ENCODE results near the gene NFXL1.
"Not testable (repeated sequence)": the region's sequence is repeated elsewhere in the genome, so short reads cannot be mapped to it uniquely, and the experiment has no call there.

Gene NFXL1

GRCh38 chr4:47914220-47914925, at the start of gene NFXL1:
NFXL1 (minus strand) TSS chr4:47914583; CDS start chr4:47914203, 380 bp downstream.
- peak; percentile 95 for DNase-seq (ENCODE audit: low read depth)

GRCh38 chr4:47954677-47955076, 40.3 kb upstream of the NFXL1 start:
- no peak for DNase-seq (ENCODE audit: low read depth)

GRCh38 chr4:47954245-47954644, 39.9 kb upstream of the NFXL1 start:
- no peak for DNase-seq (ENCODE audit: low read depth)

GRCh38 chr4:47945930-47946726, 31.7 kb upstream of the NFXL1 start:
- DNase-seq (ENCODE audit: low read depth) = no peak

GRCh38 chr4:47942081-47942819, 27.9 kb upstream of the NFXL1 start:
- no peak for DNase-seq (ENCODE audit: low read depth)

GRCh38 chr4:47939456-47939855, 25.1 kb upstream of the NFXL1 start:
- DNase-seq (ENCODE audit: low read depth) = no peak

GRCh38 chr4:47936336-47936735, 22.0 kb upstream of the NFXL1 start:
- DNase-seq (ENCODE audit: low read depth) = no peak

- DNase-seq (ENCODE audit: low read depth) = no peak
Measured at GRCh38 chr4:47933840-47934239, 19.5 kb upstream of the NFXL1 start.

- no peak for DNase-seq (ENCODE audit: low read depth)
Measured at GRCh38 chr4:47930971-47931804, 16.8 kb upstream of the NFXL1 start.

GRCh38 chr4:47929682-47930201, 15.4 kb upstream of the NFXL1 start:
- no peak for DNase-seq (ENCODE audit: low read depth)

- DNase-seq (ENCODE audit: low read depth) = peak; percentile 48
Measured at GRCh38 chr4:47926667-47927258, 12.4 kb upstream of the NFXL1 start.

- not testable (repeated sequence) for DNase-seq (ENCODE audit: low read depth)
Measured at GRCh38 chr4:47923261-47923608, 8.9 kb upstream of the NFXL1 start.

GRCh38 chr4:47922436-47923260, 8.3 kb upstream of the NFXL1 start:
- not testable (repeated sequence) for DNase-seq (ENCODE audit: low read depth)

- DNase-seq (ENCODE audit: low read depth) = not testable (repeated sequence)
Measured at GRCh38 chr4:47917163-47917562, 2.8 kb upstream of the NFXL1 start.

GRCh38 chr4:47915378-47915777, 995 bp upstream of the NFXL1 start:
- no peak for DNase-seq (ENCODE audit: low read depth)

GRCh38 chr4:47914926-47915237, 499 bp upstream of the NFXL1 start:
- no peak for DNase-seq (ENCODE audit: low read depth)

- DNase-seq (ENCODE audit: low read depth) = peak; percentile 21
Measured at GRCh38 chr4:47913861-47914219, 543 bp downstream of the NFXL1 start.

GRCh38 chr4:47913330-47913729, 1.1 kb downstream of the NFXL1 start:
- DNase-seq (ENCODE audit: low read depth) = no peak

GRCh38 chr4:47907089-47907646, 7.2 kb downstream of the NFXL1 start:
- DNase-seq (ENCODE audit: low read depth) = no peak

GRCh38 chr4:47899639-47900038, 14.7 kb downstream of the NFXL1 start:
- no peak for DNase-seq (ENCODE audit: low read depth)

All from activated T-cell treated with anti-CD3 and anti-CD28 coated beads for 24 hours (primary cell).